Motor neuron (in vitro differentiated cells): ENCODE measurements around the gene TRPM4. TPM values are rescaled to one million over a fixed set of nuclear protein-coding genes. Genes with fewer than 3 reads are reported as not detected.
"Not testable (repeated sequence)": the region's sequence is repeated elsewhere in the genome, so short reads cannot be mapped to it uniquely, and the experiment has no call there.

Experiments used
- ATAC-seq, 8 experiments: fragments of 200-7000 bp; cut with Tn5 transposase; replicated peaks in 6 of 8; 2 replicates each; pipeline ENCODE4 v1.8.0; 2021; ENCODE audit warnings: mild to moderate bottlenecking in 8 of 8, moderate library complexity in 8 of 8
- H3K27ac ChIP-seq, 2 donors: fragments of 250-450 bp; sonication (Bioruptor Pico); 2 replicates each; pipeline ENCODE4 v1.9.0; 2021; ENCODE audit warnings: antibody characterized with exemption in 2 of 2, mild to moderate bottlenecking in 2 of 2, moderate library complexity in 1 of 2
- H3K4me1 ChIP-seq, 2 donors: fragments of 250-450 bp; sonication (Bioruptor Pico); replicated peaks in 1 of 2; 2 replicates each; pipeline ENCODE4 v1.6.1; 2021; ENCODE audit warnings: antibody characterized with exemption in 2 of 2, mild to moderate bottlenecking in 2 of 2, moderate library complexity in 1 of 2
- H3K4me3 ChIP-seq, 5 donors: fragments of 250-450 bp; sonication (Bioruptor Pico); 2 replicates each; pipeline ENCODE4 v1.9.0; 2021; ENCODE audit warnings: antibody characterized with exemption in 5 of 5, mild to moderate bottlenecking in 5 of 5, moderate library complexity in 4 of 5
- WGBS, 10 experiments: fragments of 450-650 bp; shearing (Covaris generic); methylation state at CpG; one replicate each; pipeline ENCODE4 v1.0.0; 2022; 5-methylcytosine and 5-hydroxymethylcytosine counted together
- in situ Hi-C, 9 experiments: fragments of 400-800 bp; cut with MboI; loops; one replicate each; pipeline ENCODE4 v1.15.0; 2021; ENCODE audit warnings: low sequenced_read_pairs in 9 of 9, low pct_unique_long_range_greater_than_20kb in 2 of 9; ENCODE audit not compliant: unreplicated experiment in 9 of 9
- total RNA-seq, 8 experiments: library from RNA; unstranded; fragments of 300-600 nt; gene quantifications; 2 replicates each; pipeline versions ENCODE4 v1.2.3 to v1.2.4, GENCODE V29; 2022

TRPM4 gene
- total RNA-seq, 8 experiments from 2014 or later, result 7.0 to 46.8 (median 16.4) TPM

DNA sequence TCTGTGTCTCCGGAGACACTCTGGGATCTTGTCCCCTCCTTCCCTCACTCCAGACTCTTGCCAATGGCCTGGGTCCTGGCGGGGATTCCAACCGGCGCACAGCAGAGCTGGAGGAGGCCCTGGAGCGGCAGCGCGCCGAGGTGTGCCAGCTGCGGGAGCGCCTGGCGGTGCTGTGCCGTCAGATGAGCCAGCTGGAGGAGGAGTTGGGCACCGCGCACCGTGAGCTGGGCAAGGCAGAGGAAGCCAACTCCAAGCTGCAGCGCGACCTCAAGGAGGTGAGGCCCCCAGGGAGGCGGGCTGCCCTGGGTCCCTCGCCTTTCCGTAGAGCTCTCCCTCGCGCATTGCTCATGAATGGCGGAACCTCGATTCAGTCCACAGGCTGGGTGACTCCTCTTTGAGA lies 27.3 kb upstream of the TRPM4 start:
- 60 to 100% (median 89%) methylated on average over 1 to 5 of the region's 24 CpGs; no CpG with 5 or more reads in 3 of the 10 experiments for WGBS, 10 experiments
- no peak for ATAC-seq
- Histone ChIP-seq H3K27ac (no peak overlapping the region), H3K4me3 (no peak overlapping the region), H3K4me1 (peaks cover 5 to 15% of the 10 kb centered on the region in 2 donors)
- in situ Hi-C loops, result no loop called here

DNA sequence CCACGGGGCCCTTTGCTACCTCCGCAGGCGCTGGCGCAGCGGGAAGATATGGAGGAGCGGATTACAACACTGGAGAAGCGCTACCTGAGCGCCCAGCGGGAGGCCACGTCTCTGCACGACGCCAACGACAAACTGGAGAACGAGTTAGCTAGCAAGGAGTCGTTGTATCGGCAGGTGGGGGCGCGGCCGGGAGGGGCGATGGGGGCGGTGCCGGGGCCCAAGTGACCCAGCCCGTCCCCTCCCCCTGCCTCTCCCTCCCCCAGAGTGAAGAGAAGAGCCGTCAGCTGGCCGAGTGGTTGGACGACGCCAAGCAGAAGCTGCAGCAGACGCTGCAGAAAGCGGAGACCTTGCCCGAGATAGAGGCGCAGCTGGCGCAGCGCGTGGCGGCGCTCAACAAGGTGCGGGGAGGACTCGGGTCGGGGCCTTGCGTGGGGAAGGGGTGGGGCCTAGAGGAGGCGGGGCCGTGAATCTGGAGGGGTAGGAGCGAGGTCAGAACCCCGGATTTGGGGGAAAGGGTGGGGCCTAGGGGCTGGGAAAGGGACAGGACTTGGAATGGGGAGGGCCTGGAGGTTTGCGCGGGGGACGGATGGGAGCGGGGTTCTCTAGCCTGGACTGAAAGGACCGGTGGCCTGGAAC lies 24.5 kb upstream of the TRPM4 start:
- ATAC-seq, result peak in 2 of 8 experiments; percentile 4
- H3K27ac ChIP-seq, result no peak overlapping the region
- no peak overlapping the region for H3K4me3 ChIP-seq
- no CpG with 5 or more reads among the region's 49 CpGs for WGBS, 10 experiments
- H3K4me1 ChIP-seq, result peaks cover 0 to 7% of the 10 kb centered on the region in 2 donors
- in situ Hi-C loops, result no loop called here

DNA sequence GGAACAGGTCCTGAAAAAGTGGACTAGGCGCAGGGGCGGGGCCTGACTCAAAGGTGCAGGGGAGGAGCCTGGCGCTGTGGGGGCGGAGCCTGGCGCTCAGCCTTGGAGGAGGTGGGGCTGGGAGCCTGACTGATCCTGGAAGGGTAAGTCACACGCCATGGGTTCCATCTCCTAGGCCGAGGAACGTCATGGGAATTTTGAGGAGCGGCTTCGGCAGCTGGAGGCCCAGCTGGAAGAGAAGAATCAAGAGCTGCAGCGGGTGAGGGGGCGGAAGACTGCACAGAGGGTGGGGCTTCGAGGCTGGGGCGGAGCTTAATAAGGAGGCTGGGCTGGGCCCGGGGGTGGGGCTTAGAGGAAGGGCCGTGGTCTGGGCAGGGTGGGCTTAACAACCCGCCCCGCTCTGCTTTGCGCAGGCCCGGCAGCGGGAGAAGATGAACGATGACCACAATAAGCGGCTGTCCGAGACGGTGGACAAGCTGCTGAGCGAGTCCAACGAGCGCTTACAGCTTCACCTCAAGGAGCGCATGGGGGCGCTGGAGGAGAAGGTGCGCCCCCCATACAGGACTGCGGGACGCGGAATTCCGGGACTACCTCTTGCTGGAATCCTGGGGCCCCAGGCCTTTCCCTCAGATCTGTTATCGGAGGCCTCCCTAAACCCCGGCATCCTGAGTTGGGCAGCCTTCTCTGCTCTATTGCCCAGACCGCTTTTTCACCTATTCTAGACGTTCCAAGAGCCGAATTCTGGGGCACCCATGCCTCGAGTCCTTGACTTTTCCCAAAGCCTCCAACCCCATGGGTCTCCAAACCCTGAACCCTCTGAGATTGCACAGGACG lies 23.8 kb upstream of the TRPM4 start:
- 20 to 96% (median 88%) methylated on average over 1 to 11 of the region's 42 CpGs; no CpG with 5 or more reads in 4 of the 10 experiments for WGBS, 10 experiments
- in situ Hi-C loops, result no loop called here
- peak in 6 of 8 experiments; percentile 5 to 77 (median 58) for ATAC-seq
- Histone ChIP-seq H3K4me3 (no peak overlapping the region), H3K4me1 (peaks cover 0 to 3% of the 10 kb centered on the region in 2 donors), H3K27ac (no peak overlapping the region)

DNA sequence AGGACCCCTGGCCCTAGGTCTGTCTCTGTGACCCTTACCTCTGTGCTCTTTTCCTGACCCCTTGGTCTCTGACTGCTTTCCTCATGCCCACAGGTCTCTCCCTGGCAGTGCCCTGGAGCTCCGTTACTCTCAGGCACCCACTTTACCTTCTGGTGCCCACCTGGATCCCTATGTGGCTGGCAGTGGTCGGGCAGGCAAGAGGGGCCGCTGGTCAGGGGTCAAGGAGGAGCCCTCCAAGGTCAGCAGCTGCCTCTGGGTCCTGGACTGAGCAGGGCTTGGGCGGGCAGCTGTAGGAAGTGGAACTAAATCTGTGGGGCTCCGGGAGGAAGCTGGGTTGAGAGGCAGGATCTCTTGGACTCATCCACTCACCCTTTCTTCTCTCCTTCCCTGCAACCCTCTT lies 21.9 kb upstream of the TRPM4 start:
- Histone ChIP-seq H3K4me3 (no peak overlapping the region), H3K4me1 (no peaks in the 10 kb centered on the region), H3K27ac (no peak overlapping the region)
- WGBS, 10 experiments, result 60 to 100% (median 88%) methylated on average over 1 to 3 of the region's 5 CpGs; no CpG with 5 or more reads in 4 of the 10 experiments
- no peak for ATAC-seq
- in situ Hi-C loops, result no loop called here

DNA sequence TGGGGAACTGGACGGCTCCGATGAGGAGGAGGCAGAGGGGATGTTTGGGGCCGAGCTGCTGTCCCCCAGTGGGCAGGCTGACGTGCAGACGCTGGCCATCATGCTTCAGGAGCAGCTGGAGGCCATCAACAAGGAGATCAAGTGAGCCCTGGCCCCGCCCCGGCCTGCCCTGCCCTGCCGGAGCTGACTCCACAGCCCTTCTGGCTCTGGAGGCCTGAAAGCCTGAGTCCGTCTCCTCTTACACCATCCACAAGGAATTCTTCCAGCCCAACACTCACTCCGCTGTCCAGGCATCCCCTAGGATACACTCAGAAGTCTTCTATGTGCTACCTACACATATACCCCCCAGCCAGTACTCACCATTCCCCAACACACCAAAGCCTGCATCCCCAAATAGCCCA lies 20.8 kb upstream of the TRPM4 start:
- in situ Hi-C loops, result no loop called here
- WGBS, 10 experiments, result 75 to 100% (median 88%) methylated on average over 1 to 4 of the region's 10 CpGs; no CpG with 5 or more reads in 6 of the 10 experiments

DNA sequence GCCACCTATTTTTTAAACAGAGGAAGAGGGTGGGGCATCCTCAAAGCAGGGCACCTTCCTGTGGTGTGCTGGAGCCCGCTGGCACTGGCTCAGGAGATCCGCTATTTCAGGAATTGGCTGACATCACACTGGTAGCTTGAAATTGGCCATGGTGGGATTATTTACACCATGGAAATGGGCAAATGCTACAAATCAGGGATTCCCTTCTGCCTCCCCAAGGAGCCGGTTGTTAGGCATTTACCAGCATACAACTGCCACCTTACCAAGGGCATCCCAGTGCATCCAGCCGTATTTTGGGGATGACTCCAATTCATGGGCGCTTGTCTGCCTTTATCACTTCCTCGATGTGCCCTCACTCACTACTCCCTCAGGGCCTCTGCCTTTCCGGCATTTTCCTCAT lies 16.6 kb upstream of the TRPM4 start:
- 80 to 100% (median 86%) methylated on average over 2 to 4 of the region's 7 CpGs; no CpG with 5 or more reads in 5 of the 10 experiments for WGBS, 10 experiments
- Histone ChIP-seq H3K4me1 (peaks cover 7 to 13% of the 10 kb centered on the region in 2 donors), H3K4me3 (no peak overlapping the region), H3K27ac (no peak overlapping the region)
- ATAC-seq, result no peak
- in situ Hi-C loops, result no loop called here

More for the DNA sequence above, 20.8 kb upstream of the TRPM4 start:
- peak in 2 of 8 experiments; percentile 3 to 25 for ATAC-seq
- Histone ChIP-seq H3K27ac (no peak overlapping the region), H3K4me1 (no peaks in the 10 kb centered on the region), H3K4me3 (no peak overlapping the region)

DNA sequence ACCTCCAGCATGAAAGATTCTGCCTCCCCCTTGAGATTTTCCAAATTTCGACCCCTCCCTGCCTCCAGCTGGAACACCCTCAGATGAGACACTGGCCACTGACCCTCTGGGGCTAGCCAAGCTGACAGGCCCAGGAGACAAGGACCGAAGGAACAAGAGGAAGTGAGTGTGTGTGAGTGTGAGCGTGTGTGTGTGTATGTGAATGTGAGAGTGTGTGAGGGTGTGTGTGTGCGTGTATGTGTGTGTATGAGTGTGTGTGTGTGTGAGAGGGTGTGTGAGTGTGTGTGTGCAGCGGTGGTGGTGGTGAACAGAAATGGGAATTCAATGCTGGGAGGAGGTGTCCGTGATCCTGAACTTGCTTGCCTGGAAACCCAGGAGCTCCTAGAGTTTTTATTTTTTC lies 16.2 kb upstream of the TRPM4 start:
- in situ Hi-C loops, result no loop called here
- Histone ChIP-seq H3K27ac (no peak overlapping the region), H3K4me3 (no peak overlapping the region), H3K4me1 (peaks cover 7 to 13% of the 10 kb centered on the region in 2 donors)
- no peak for ATAC-seq
- 58 to 96% (median 85%) methylated on average over 2 to 6 of the region's 6 CpGs; no CpG with 5 or more reads in 2 of the 10 experiments for WGBS, 10 experiments

DNA sequence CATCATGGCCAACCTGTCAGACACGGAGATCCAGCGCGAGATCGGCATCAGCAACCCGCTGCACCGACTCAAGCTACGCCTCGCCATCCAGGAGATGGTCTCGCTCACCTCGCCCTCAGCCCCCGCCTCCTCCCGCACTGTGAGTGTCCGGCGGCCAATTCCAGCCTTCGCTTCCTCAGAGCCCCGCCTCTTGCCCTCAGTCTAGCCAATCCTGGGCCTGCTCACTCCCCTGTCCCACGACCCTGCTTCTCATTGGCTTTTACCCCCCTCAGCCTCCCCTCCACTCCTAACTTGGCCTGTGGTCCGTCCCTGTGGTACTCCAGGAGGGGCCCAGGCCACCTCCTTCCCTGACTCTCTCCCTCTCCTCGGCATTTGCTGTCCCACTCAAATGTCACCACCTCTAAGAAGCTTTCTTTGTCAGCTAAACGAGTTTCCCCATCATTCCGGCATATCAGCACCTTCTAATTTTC lies 14.7 kb upstream of the TRPM4 start:
- in situ Hi-C loops, result no loop called here
- Histone ChIP-seq H3K4me3 (peak overlapping the region; percentile 31 to 64 (median 40)), H3K4me1 (peaks cover 7 to 13% of the 10 kb centered on the region in 2 donors), H3K27ac (peak overlapping the region in 1 of 2 donors; percentile 68)
- peak; percentile 86 to 98 (median 91) for ATAC-seq
- WGBS, 10 experiments, result 0 to 71% (median 17%) methylated on average over 1 to 10 of the region's 21 CpGs; no CpG with 5 or more reads in 3 of the 10 experiments

DNA sequence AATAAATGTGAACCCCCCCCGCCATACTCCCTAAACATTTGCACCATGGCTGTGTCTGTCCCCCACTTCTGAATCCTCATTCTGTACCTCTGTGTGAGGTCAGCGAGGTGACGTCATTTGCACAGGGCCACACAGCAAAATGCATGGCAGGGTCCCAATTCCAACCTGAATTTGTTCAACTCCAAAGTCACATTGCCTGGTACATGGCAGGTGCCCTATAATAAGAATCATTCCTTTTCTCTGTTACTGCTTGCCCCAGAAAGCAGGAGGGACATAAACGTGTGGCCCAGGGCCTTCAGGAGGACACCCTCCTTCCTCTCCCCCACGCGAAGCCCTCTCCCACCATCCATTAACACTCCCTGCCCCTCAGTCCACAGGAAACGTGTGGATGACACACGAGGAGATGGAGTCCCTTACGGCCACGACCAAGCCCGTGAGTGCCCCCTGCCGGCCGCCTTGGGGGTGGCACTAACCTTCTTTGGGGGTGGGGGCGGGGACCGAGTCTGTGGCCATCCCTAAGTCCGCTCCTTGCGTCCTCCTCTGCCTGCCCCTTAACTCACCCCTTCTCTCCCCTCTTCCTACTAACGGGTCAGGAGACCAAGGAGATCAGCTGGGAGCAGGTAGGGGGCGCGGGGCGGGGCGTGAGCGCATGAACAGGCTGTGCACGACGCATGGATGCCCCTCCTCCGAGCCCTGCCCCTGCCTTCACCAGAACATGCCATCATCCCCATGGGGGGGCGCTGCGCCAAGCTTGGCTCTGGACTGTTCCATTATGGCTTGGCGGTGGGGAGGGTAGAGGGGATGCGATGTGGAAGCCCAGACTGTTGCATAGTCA lies 11.8 kb upstream of the TRPM4 start:
- peak overlapping the region in 2 of 5 donors; percentile 3 to 20 for H3K4me3 ChIP-seq

DNA sequence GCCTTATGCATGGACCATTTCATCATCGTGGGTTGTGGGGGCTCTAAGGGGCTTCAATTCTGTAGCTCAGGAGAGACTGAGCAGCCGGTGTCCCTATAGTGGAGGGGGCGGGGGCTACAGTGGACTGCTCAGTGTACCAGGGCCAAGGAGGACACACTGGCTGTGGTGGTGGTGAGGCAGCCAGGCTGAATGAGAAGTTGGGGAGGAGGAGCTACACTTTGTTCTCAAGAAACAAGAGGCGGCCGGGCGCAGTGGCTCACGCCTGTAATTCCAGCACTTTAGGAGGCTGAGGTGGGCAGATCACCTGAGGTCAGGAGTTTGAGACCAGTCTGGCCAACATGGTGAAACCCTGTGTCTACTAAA lies 11.2 kb upstream of the TRPM4 start:
- WGBS, 10 experiments, result 0 to 40% (median 13%) methylated on average over 1 to 4 of the region's 7 CpGs; no CpG with 5 or more reads in 6 of the 10 experiments
- in situ Hi-C loops, H3K27ac ChIP-seq: not testable (repeated sequence)
- ATAC-seq, result peak in 4 of 8 experiments; percentile 0 to 1 (median 0)
- Histone ChIP-seq H3K4me3 (peak overlapping the region in 2 of 5 donors; percentile 3 to 20), H3K4me1 (peaks cover 14 to 23% of the 10 kb centered on the region in 2 donors)

More for the DNA sequence above, 11.8 kb upstream of the TRPM4 start:
- H3K27ac ChIP-seq, result no peak overlapping the region
- in situ Hi-C loops, result no loop called here
- WGBS, 10 experiments, result 0 to 100% (median 75%) methylated on average over 1 to 4 of the region's 30 CpGs; no CpG with 5 or more reads in 3 of the 10 experiments
- peak; percentile 3 to 32 (median 22) for ATAC-seq
- H3K4me1 ChIP-seq, result peaks cover 10 to 18% of the 10 kb centered on the region in 2 donors

DNA sequence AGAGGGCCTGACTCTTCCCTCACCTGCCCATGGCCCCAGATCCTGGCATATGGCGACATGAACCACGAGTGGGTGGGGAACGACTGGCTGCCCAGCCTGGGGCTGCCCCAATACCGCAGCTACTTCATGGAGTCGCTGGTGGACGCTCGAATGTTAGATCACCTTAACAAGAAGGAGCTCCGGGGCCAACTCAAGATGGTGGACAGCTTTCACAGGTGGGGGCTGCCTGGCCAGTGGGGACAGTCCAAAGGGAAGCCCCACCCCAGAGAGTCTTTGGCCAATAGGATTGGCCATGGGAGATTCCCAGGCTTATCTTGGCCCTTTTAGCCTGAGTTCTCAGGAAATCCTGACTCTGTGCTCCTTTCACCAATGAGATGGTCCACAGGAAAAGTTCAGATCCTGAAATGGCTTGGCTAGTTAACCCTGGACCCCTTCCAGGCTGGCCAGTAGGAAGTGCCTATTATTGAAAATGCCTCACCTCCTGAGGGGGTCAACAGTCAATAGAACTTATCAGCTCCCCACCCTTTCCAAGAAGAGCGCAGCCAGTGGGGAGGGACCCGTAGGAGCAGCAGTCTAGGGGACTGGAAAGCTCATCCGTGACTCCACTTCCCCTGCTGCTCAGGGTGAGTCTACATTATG lies 9.4 kb upstream of the TRPM4 start:
- Histone ChIP-seq H3K27ac (peak overlapping the region in 1 of 2 donors; percentile 72), H3K4me1 (peaks cover 11 to 18% of the 10 kb centered on the region in 2 donors), H3K4me3 (peak overlapping the region in 1 of 5 donors; percentile 67)
- ATAC-seq, result no peak
- in situ Hi-C loops, result no loop called here
- 20 to 100% (median 87%) methylated on average over 1 to 7 of the region's 11 CpGs; no CpG with 5 or more reads in 3 of the 10 experiments for WGBS, 10 experiments
